Activated naive CD4-positive, alpha-beta T cell (primary cell): ENCODE data around the gene AFF3.
"Not testable (repeated sequence)": the region's sequence is repeated elsewhere in the genome, so short reads cannot be mapped to it uniquely, and the experiment has no call there.

Experiments
- DNase-seq, 4 experiments: peaks; one replicate each; lab custom pipeline; 2025; lab: John Stamatoyannopoulos, UW

AFF3 gene

DNA sequence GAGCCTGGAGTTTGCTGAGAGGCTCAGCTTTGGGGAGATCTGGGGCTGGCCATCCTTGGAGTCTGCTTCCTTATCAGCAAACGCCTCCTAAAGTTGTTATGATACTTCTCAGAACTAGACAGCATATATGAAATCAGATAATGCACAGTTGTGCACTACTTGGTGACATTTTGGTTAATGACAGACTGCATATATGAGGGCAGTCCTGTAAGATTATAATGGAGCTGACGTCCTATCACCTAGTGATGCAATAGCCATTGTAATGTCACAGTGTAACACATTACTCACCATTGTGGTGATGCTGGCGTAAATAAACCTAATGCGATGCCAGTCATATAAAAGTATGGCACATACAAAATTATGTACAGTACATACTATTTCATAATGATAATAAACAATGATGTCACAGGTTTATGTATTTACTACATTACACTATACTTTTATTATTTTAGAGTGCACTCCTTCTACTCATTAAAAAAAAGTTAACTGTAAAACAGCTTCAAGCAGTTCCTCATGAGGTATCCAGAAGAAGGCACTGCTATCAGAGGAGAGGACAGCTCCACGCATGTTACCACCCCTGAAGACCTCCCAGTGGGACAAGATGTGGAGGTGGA lies 354.5 kb downstream of the AFF3 start:
- DNase-seq, result no peak

DNA sequence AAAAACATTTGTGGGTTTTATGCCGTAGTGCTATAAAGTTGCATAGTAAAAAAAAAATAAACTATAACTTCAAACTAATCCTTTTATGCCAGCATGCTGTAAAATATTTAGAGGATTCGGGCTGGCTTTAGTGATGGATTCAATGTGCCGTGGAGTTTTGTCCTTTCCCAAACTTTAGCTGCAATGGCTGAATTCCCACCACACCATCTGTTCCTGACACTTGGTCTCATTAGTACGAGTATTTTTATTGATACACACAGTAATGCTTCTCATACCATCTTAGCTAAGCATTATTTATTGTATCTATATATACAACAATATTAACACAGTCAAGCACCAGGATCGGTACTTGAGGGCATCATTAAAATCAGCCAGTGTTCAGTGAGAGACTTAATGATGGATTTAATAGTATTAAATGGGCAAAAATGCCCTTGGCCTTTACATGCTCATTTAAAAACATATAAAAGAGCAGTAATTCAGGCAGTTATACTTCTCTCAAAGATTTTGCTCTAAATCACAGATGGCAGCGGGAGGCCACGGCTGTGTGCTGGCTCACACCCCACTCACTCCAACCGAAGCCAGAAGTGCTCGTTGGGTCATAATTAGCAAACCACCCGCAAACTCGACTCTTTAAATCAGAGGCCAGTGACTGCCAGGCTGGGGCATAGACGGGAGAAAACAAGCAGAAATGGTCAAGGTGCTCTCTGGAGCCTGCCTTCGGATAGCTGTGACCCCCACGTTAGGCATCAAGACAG lies 355.6 kb downstream of the AFF3 start:
- DNase-seq, result no peak

DNA sequence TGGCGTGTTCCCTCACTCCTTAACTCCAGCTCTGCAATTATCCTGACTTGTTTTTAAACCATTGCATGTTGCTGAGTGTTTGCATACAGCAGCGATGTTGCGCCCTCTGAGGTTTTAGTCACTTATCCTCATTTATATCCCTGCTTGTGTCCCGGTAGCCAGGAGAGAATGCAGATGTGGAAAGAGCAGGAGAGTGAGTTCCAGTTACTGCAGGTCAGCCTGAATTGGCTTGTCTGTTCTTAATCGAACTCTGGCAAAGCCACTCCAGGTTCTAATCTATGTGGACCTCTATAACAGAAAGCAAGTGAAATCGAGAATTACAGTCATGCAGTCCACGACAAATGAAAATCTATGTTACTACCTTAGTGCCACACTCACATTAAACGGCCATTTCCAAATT lies 357.4 kb downstream of the AFF3 start:
- no peak for DNase-seq

DNA sequence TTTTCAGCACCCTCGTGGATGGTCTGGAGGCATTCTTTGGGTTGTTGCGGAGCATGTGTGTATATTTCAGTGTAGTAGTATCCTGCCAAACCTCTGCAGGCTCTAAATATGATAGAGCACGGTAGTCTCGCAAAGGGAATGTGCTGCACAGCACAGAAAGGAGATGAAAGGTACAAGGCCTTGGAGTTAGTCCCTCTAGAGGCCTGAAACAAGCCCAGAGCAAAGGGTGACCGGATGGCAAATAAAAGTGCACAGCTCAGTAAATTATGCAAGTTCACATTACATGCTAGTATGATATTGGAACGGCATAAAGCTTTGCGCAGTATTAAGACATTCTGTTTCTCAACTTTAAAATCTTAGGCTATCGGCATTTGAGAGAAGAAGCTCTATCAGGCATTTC lies 358.1 kb downstream of the AFF3 start:
- no peak for DNase-seq

DNA sequence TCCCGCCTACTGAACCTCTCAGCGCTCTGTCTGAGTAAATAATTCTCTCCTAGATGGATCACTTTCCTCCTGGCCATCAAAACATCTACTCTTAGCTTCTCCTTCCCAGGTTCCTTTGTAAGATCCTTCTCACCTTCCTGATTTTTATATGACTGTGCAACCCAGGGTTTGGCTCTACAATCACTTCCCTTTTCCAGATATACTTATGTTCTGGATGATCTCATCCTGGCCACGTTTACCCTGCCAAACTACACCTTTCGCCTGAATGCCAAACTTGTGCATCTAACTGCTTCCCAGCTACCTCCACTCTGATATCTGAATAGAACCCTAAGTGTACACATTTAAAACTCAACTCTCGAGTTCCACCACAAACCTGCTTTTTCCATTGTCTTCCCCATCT lies 362.1 kb downstream of the AFF3 start:
- DNase-seq, result no peak

DNA sequence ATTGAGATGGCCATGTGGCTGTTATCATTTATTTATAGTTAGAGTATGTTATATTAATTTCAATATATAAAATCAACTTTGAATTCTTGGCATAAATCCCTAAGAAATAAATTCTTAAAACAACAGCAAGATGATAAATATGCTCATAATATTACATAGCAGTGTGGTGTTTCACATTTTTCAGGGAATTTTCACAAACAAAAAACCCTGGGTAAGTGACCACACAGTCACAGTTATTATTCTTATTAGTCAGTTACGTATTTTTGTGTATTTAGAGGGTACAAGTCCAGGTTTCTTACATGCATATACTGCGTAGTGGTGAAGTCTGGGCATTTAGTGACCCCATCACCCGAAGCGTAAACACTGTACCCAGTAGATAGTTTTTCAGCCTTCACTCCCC lies 363.1 kb downstream of the AFF3 start:
- no peak for DNase-seq

DNA sequence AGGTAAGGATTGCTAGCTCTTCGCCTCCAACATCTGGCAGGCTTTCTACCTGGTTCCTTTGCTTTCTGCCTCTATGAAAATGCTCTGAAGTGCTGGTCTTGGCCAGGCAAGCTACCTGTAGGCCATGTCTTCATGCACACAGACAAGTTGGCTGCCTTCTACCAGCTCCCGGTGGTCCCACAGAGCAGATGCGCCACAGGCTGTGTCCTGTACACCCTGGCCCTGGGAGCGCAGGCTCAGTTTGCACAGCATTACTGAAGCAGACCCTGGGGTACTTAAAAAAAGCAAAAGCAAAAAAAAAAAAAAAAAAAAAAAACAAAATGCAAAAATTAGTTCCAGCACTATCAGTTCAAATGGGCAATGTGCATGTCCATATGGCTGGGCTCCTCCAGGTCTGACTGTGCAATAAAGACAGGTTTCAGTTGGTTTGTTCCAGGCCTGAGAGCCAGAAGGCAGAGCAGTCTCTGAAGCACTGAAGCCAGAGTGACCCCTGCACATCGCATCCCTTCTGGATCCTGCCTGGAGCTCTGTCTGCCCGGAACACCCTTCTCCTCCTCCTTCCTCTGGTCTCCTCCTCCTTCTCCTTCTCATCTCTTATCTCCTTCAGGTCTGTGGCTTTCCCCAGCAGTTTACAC lies 364.6 kb downstream of the AFF3 start:
- DNase-seq, result no peak

DNA sequence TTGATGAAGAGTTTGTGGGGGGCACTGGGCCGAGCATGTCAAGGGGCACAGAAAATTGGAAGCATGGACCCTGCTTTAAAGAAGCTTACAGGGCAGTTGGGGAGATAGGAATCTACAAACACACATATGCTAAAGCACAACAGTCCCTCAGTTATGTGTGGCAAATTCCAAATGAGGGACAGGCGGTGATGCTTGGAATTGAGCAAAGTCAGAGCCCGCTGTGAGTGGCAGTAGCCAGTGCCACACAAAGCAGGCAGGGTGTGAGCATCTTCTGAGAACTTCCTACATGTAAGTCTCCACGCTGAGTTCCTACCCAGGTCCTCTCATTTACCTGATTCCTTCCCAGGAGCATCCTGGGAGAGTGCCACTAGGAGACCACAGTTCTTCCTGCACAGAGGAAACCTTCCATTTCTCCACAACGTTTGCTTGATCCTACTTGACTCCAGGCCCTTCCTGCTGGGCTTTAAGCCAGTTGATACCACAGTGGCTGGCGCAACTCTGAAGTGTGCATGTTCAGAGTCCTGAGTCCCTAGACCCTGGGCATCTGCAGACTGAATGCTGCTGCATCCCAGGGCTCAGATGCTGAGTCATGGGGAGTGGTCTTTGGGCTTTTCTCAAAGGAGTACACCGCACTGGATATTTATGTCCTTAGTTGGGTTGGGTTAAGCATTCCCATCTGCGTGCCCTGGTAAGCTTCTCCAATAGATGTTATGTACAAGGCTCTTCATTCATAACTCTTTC lies 365.3 kb downstream of the AFF3 start:
- no peak for DNase-seq

DNA sequence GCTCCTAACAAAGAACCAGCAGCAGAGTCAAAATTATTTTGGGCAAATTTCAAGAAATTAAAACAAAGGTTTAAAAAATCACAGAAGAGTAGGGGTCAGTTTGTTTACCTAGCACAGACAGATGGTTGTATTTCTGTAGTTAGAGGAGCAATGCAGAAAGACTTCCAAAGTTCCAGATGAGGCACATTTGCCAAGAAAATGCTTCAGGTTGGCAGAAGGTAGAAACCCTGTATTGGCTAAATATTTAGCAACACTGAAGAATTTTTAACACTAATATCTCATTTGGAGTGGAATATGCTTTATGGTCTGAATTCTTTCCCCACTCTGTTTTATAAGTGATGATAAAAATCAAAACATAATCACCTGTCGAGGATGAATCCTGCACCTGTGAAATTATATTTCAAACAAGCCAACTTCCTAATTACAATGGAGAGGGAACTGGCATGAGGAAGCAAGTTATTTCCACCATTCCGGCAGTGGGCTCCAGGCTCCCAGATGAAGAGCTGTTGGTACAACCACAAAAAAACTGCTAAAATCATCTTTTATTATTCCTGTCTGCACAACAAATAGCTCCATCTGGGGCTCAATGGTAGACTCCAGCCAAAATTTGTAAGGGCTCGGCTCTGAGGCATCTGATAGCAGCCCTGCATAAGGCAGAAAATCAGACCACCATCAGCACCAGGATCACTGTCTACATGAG lies 366.0 kb downstream of the AFF3 start:
- no peak for DNase-seq

DNA sequence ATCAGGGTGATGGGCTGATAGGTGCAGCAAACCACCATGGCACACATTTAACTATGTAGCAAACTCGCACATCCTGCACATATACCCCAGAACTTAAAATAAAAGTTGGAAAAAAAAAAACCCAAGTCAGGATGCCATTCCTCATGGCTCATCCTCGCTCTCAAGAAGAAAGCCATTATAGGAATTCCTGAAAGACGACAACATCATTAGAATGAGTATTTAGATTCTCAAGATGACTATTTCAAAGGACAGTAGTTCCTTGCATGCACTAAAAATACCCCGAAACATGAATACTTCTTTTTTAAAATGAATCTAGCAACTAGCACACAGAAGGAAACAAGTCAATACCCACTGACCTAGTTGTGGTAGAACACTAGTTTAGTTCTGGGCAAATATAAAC lies 366.8 kb downstream of the AFF3 start:
- no peak for DNase-seq

DNA sequence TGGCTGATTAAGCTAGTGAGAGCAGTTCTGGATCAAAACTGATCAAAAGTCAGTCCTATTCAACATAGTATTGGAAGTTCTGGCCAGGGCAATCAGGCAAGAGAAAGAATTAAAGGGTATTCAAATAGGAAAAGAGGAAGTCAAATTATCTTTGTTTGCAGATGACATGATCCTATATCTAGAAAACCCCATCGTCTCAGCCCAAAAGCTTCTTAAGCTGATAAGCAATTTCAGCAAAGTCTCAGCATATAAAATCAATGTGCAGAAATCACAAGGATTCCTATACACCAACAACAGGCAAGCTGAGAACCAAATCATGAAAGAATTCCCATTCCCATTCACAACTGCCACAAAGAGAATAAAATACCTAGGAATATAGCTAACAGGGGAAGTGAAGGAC lies 368.7 kb downstream of the AFF3 start:
- DNase-seq, result not testable (repeated sequence)

DNA sequence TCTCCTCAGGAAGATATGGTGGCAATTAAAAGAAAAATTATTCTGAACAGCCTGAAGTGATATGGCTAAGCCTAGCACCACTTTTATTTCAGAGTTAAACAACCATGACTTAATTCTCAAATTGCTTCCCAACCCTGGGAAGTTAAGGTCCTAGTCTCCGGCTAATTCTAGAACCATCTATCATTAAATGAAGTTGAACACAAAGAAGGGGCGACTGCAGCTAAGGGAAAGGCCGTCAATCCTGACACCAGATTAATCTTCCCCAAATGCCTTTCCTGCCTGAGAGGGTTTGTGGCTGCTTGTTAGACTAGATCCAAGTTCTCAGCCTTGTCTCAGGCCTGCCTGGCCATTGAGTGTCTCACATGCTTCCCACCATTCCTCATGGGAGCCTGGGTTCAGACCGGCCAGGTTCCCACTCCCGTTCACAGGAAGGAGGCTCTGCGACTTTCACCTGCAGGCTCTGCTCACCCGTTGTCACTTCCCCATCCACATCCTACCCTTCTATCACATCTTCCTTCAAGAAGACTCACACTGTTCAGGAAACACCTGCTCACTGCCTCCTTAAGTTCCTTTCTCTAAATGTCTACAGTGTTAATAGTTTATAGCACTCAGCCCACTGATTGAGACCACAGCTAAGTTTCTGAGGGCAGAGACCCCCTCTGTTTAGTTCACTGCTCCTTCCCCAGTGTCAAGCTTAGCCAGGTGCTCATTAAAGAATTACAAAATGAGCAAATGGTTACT lies 369.6 kb downstream of the AFF3 start:
- DNase-seq, result no peak

DNA sequence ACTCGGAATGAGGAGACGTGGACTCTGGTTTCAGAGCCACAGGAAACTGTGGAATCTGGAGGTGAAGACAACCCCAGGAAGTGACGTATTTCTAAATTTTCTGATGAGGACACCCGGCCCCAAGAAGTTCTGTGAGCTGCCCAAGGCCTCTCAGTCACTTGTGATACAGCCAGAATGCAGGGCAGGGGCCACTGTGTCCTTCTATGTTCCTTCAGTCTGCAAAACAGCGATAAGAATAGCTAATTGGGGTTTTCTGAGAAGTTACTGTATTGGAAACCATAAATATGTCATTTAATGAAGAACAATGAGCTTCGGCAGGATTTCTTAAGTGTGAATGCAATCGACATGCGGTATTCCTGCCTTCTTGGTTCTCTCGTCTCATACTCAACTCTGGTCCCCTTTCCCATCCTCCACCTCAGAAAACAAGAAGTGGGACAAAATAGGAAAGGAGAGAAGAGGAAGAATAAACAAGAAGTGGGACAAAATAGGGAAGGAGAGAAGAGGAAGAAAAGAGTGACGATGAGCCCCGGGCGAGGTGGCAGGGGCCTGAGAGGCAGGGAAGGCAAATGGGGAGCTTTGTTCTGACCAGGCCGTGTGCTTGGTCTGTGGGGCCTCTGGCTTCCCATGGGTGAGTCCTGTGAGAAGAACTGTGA lies 370.6 kb downstream of the AFF3 start:
- DNase-seq, result no peak

DNA sequence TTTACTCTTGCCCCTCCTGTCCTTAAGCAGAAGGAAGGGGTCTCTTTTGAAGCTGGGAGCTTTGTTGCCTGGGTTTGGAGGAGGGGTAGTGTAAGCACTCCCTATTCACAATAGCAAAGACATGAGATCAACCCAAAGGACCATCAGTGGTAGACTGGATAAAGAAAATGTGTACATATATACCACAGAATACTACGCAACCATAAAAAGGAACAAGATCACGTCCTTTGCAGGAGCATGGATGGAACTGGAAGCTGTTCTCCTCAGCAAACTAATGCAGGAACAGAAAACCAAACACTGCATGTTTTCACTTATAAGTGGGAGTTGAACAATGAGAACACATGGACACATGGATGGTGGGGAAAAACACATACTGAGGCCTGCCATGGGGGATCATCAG lies 371.5 kb downstream of the AFF3 start:
- DNase-seq, result no peak

DNA sequence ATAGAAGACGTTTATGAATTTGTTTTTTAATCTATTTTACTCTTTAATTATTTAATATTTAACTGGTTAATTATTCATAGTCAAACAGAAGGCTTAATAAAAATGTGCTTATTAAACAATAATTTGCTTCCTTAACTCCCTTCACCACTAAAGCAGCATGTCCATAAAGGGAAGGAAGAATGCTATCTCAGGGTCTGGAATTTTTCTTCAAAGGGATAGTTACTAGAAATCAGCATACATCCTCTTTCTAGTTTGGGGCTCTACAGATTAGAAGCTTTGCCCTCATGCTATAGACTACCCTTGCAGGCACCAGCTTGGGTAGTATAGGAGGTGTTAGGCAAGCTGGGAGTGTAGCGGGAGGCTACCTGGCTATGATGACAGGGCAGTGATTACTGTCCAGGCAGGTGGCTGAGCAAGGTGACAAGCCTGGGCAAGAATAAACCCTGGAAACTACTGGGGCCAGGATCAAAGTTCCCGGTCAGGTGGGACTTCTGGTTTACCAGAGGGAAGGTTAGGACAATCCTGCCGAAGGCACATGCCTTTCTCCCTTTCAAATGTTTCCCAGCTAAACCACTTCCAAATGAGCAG lies 376.6 kb downstream of the AFF3 start:
- DNase-seq, result no peak

DNA sequence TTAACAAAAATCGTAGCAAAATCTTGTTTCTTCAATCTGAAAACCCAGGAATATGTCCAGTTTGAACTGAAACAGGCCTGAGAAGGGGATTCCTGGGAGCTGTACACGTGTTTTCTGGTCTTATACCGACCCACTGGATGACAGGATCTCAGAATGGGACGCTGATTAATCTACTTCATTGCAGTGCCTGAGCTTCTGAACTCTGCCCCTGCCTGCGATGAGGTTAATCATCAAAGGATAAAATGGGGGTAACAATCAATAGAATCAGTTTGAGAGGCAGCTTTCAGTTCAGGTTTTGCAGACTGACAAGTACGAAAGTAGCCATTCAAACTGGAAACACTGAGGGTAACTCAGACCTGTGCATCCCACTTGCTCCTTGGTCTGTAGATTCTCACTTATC lies 378.6 kb downstream of the AFF3 start:
- DNase-seq, result no peak

DNA sequence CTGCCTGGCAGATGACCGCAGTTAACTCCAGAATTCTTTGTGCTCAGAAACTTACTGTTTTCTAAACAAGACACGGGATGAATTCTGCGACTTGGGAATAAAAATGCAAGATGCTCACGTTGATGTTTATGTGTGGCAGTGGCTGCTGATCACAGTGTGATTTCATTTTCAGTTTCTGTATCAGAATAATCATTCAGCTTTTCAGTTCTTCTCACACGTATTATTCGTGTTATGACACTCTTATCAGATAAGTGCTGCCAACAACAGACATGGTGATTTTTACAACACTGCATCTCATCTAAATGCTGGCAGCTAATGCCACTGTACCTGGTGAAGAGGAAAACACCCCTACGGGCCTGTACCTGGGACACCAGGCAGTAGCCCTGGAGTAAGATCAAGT lies 379.7 kb downstream of the AFF3 start:
- no peak for DNase-seq

DNA sequence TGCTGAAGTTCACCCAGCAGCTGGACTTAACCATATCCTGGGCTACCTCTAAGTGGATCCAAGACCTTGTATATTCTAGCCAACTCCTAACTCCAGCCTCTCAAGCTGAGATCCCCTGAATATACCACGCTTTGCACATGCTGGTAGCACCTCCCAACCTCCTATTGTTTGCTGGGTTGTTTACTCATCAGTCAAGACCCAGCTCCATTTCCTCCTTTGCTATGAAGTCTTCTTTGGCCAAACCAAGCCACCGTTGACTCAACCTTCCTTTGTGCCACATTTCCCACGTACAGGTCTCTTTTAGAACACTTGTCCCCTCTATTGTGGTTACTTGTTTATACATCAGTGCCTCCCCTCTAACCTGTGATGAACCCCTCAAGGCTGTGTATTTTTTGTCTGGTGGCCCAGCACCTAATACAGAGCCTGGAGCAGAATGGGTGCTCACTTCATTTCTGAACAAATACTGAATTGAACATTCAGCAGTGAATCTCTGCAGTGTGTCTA lies 384.7 kb downstream of the AFF3 start:
- no peak for DNase-seq

DNA sequence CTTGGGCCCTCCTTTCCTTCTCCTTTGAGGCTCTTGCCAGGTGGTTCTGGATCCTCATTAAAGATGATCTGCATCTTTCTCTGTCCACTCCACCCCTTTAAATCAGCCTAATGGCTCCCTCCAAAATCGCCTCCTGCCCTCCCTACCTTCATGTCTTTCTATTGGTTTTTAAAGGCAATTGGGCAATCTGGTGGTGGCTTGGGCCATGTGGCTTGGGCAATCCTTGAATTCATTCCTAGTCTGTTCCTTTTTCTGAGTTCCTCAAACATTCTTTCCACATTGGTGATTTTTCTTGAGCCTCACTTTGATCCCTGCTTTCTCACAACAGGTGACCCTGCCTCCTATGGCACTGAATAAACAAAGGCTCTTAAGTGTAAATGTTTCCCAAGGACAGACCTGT lies 386.3 kb downstream of the AFF3 start:
- no peak for DNase-seq

DNA sequence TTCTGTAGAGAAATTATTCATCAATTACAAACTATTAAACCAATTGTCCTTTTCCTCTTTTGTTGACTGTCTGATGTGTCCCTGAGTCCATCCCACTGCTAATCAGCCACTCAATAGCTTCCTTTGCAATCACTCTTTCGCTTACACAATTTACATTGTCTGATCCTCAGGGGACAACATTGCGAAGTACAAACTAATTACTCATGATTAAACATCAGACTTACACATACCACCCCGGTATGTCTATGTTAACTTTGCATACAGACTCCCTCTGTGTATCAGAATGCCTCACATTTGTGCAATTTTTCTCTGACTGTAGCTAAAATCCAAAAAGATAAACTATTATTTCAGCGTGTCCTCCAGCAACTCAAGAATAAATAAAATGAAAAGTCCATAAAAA lies 388.2 kb downstream of the AFF3 start:
- DNase-seq, result no peak
